PC-3 (cell line): ENCODE data around the gene ABHD12B. TPM values are rescaled to one million over a fixed set of nuclear protein-coding genes. Genes with fewer than 3 reads are reported as not detected.

Experiments
- ATAC-seq: fragments of 200-7000 bp; cut with Tn5 transposase; 2 replicates; pipeline ENCODE4 v1.9.1; 2020; ENCODE audit warnings: mild to moderate bottlenecking, moderate library complexity
- BruUV-seq: library from RNA; stranded (reverse); fragments of 400-500 nt; replicated peaks from 2 replicates; lab custom pipeline; 2021; lab: Mats Ljungman, UMichigan
- CTCF ChIA-PET: fragments of 300-600 bp; sonication (Branson Sonifier 250); formaldehyde crosslinking; loops from one replicate; lab custom pipeline; 2022; ENCODE audit warnings: antibody characterized with exemption; lab: Charles Lee
- POLR2A ChIA-PET: fragments of 300-600 bp; sonication (Branson Sonifier 250); formaldehyde crosslinking; loops from one replicate; lab custom pipeline; 2022; ENCODE audit warnings: antibody characterized with exemption; ENCODE audit not compliant: unreplicated experiment; lab: Charles Lee
- DNase-seq: peaks from one replicate; pipeline ENCODE4 v3.0.0-alpha.2; 2015
- H2AFZ ChIP-seq: fragments of 300-600 bp; sonication (generic); 2 replicates; pipeline ENCODE4 v1.6.0; 2016; ENCODE audit warnings: antibody characterized with exemption, low read length
- H3F3A ChIP-seq: fragments of 300-600 bp; sonication (generic); one replicate; pipeline ENCODE4 v1.6.0; 2017; ENCODE audit warnings: antibody characterized with exemption, low read length, control low read depth, mild to moderate bottlenecking; ENCODE audit not compliant: unreplicated experiment
- H3K27ac ChIP-seq: fragments of 300-600 bp; sonication (generic); 2 replicates; pipeline ENCODE4 v1.5.1; 2016; ENCODE audit warnings: mild to moderate bottlenecking, low read length
- H3K27me3 ChIP-seq: fragments of 300-600 bp; sonication (generic); 2 replicates; pipeline ENCODE4 v1.6.1; 2016; ENCODE audit warnings: low read length, mixed read lengths
- H3K36me3 ChIP-seq: fragments of 300-600 bp; sonication (generic); 2 replicates; pipeline ENCODE4 v1.6.1; 2016; ENCODE audit warnings: low read depth, mixed run types, low read length, mixed read lengths
- H3K4me1 ChIP-seq: fragments of 300-600 bp; sonication (generic); 2 replicates; pipeline ENCODE4 v1.5.1; 2016; ENCODE audit warnings: low read length; ENCODE audit not compliant: insufficient read depth
- H3K4me2 ChIP-seq: fragments of 300-600 bp; sonication (generic); 2 replicates; pipeline ENCODE4 v1.6.0; 2016; ENCODE audit warnings: low read length
- H3K4me3 ChIP-seq: fragments of 300-600 bp; sonication (generic); 2 replicates; pipeline ENCODE4 v1.5.1; 2016; ENCODE audit warnings: mild to moderate bottlenecking, low read length, mixed read lengths
- H3K79me2 ChIP-seq: fragments of 300-600 bp; sonication (generic); 2 replicates; pipeline ENCODE4 v1.6.1; 2017; ENCODE audit warnings: low read length, mixed read lengths
- H3K9ac ChIP-seq: fragments of 300-600 bp; sonication (generic); 2 replicates; pipeline ENCODE4 v1.6.0; 2016; ENCODE audit warnings: mild to moderate bottlenecking, low read length
- H3K9me2 ChIP-seq: fragments of 300-600 bp; sonication (generic); replicated peaks from 2 replicates; pipeline ENCODE4 v1.6.1; 2016; ENCODE audit warnings: mixed run types, low read length, mixed read lengths
- H3K9me3 ChIP-seq: fragments of 300-600 bp; sonication (generic); 2 replicates; pipeline ENCODE4 v1.6.1; 2016; ENCODE audit warnings: low read length, mixed read lengths
- H4K20me1 ChIP-seq: fragments of 300-600 bp; sonication (generic); 2 replicates; pipeline ENCODE4 v1.6.1; 2016; ENCODE audit warnings: low read length, mixed read lengths
- CTCF ChIP-seq: fragments of 300-600 bp; sonication (generic); conservative IDR thresholded peaks from 2 replicates; pipeline ENCODE4 v1.5.1; 2017; ENCODE audit warnings: antibody characterized with exemption, low read depth, mild to moderate bottlenecking, low read length
- EZH2 ChIP-seq: fragments of 300-600 bp; sonication (generic); IDR thresholded peaks from one replicate; pipeline ENCODE4 v1.6.1; 2017; ENCODE audit warnings: antibody characterized with exemption, mild to moderate bottlenecking, low read length; ENCODE audit not compliant: unreplicated experiment
- EZH2phosphoT487 ChIP-seq: fragments of 300-600 bp; sonication (generic); IDR thresholded peaks from 2 replicates; pipeline ENCODE4 v1.6.1; 2018; ENCODE audit warnings: mild to moderate bottlenecking, antibody characterized with exemption, low read length, borderline replicate concordance
- intact Hi-C: fragments of 100-400 bp; cut with micrococcal nuclease; formaldehyde crosslinking; loops from 2 replicates; pipeline ENCODE4 v1.9.0; 2023
- total RNA-seq: library from RNA; depleted of rRNA; stranded (reverse); fragments of >200 nt; gene quantifications from 2 replicates; pipeline ENCODE4 v1.2.3, GENCODE V29; 2014

The ABHD12B gene
- total RNA-seq, 1 experiment from 2014 or later, result not detected

- no peaks in the 10 kb centered on the region for H3K9me2 ChIP-seq
- peaks cover 23% of the 10 kb centered on the region for H3K4me1 ChIP-seq
- intact Hi-C loops, result loop anchor here (1.0 to 2.0 kb wide), 2 partner anchors 29 to 44 kb away; no protein-coding TSS in a partner anchor
- no peaks in the 10 kb centered on the region for H3K27me3 ChIP-seq
- H3K9ac ChIP-seq, result peak within 1 kb of the TSS; percentile 64
- ChIA-PET POLR2A (interaction anchor here (0.6 to 1.2 kb wide), 9 partner anchors 11 to 163 kb away, joined by 3 to 4 read pairs (median 4); no protein-coding TSS in a partner anchor), CTCF (interaction anchor here (0.6 to 1.0 kb wide), 2 partner anchors 29 to 117 kb away, joined by 5 to 10 read pairs; no protein-coding TSS in a partner anchor)
- no peaks in the 10 kb centered on the region for H3K9me3 ChIP-seq
- H3F3A ChIP-seq, result no peaks in the 10 kb centered on the region
- peak within 1 kb of the TSS; percentile 98 for H3K4me2 ChIP-seq
- DNase-seq, result peak; percentile 92
- peaks cover 19% of the 10 kb centered on the region; the same call in 1 of the 2 replicates for H4K20me1 ChIP-seq
- ATAC-seq, result peak; percentile 93
- peak within 1 kb of the TSS; percentile 97 for H2AFZ ChIP-seq
- no peaks in the 10 kb centered on the region; the same call in 1 of the 2 replicates for H3K36me3 ChIP-seq
- H3K27ac ChIP-seq, result no peak within 1 kb of the TSS
- H3K79me2 ChIP-seq, result peaks cover 39% of the 10 kb centered on the region
- peak within 1 kb of the TSS; percentile 86 for H3K4me3 ChIP-seq
- no TSS peak for BruUV-seq
- TF ChIP-seq EZH2 (no peak), CTCF (no peak), EZH2phosphoT487 (no peak)
Observed at GRCh38 chr14:50830932-50831725, 40.7 kb upstream of the ABHD12B start, which contains the start of gene NIN. Gene NIN, minus strand, starts transcription at chr14:50831162. Its CDS starts 9,106 bp downstream, at chr14:50822056.

- peaks cover 19% of the 10 kb centered on the region; the same call in 1 of the 2 replicates for H4K20me1 ChIP-seq
- DNase-seq, result no peak
- peak overlapping the region; percentile 86 for H3K4me3 ChIP-seq
- TSS peak; percentile 82 for BruUV-seq
- no peak; the same call in 1 of the 2 replicates for ATAC-seq
- intact Hi-C loops, result loop anchor here (1.0 to 2.0 kb wide), 2 partner anchors 29 to 45 kb away; no protein-coding TSS in a partner anchor
- no peaks in the 10 kb centered on the region; the same call in 1 of the 2 replicates for H3K36me3 ChIP-seq
- no peaks in the 10 kb centered on the region for H3K9me2 ChIP-seq
- H3F3A ChIP-seq, result no peaks in the 10 kb centered on the region
- H3K9ac ChIP-seq, result peak overlapping the region; percentile 64
- ChIA-PET POLR2A (interaction anchor here (0.5 to 1.2 kb wide), 3 partner anchors 12 to 38 kb away, joined by 3 to 5 read pairs (median 4); no protein-coding TSS in a partner anchor), CTCF (interaction anchor here (0.6 to 0.8 kb wide), 2 partner anchors 29 to 86 kb away, joined by 3 read pairs; no protein-coding TSS in a partner anchor)
- TF ChIP-seq EZH2phosphoT487 (no peak), EZH2 (no peak), CTCF (no peak)
- H3K4me1 ChIP-seq, result peaks cover 23% of the 10 kb centered on the region
- no peak overlapping the region for H3K27ac ChIP-seq
- no peaks in the 10 kb centered on the region for H3K9me3 ChIP-seq
- H3K79me2 ChIP-seq, result peaks cover 33% of the 10 kb centered on the region
- peak overlapping the region; percentile 97 for H2AFZ ChIP-seq
- H3K27me3 ChIP-seq, result no peaks in the 10 kb centered on the region
- H3K4me2 ChIP-seq, result peak overlapping the region; percentile 98
Observed at GRCh38 chr14:50831726-50832168, 40.1 kb upstream of the ABHD12B start.
